ENCODE measurements around the gene HOXD10.

Gene HOXD10

DNA sequence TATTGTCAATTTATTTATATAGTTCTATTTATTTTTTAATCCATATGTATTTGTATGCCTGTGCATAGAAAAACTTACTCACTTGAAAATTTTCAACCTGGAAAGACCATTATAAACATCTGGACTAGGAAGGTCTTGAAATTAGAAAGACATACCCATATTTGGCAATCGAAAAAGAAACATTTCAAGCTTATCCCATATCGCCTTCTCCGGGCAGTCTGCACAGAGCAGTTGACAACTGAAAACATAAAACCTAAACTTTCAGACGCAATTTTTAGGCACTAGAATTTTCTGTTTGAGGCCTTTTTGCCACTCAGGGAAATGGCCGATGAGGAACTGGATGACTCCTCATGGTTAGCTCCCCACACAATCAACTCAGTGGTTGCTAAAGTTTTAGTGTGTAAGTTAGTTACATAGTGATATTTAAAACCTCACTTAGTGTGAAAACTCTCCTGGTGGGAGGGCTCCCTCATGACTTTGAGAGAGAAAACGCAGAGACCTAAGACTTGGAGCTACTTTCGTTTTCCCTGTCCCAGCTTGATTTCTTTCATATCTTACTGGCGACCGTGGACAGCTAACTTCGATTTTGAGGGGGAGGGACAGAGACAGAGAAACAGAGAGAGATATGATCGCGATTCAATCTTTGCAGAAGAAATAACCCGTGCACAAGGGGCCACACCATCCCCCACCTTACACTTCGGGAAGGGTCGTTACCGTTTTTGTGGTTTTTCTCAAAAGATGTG lies 20.2 kb upstream of the HOXD10 start:
- no peak for DNase-seq

DNA sequence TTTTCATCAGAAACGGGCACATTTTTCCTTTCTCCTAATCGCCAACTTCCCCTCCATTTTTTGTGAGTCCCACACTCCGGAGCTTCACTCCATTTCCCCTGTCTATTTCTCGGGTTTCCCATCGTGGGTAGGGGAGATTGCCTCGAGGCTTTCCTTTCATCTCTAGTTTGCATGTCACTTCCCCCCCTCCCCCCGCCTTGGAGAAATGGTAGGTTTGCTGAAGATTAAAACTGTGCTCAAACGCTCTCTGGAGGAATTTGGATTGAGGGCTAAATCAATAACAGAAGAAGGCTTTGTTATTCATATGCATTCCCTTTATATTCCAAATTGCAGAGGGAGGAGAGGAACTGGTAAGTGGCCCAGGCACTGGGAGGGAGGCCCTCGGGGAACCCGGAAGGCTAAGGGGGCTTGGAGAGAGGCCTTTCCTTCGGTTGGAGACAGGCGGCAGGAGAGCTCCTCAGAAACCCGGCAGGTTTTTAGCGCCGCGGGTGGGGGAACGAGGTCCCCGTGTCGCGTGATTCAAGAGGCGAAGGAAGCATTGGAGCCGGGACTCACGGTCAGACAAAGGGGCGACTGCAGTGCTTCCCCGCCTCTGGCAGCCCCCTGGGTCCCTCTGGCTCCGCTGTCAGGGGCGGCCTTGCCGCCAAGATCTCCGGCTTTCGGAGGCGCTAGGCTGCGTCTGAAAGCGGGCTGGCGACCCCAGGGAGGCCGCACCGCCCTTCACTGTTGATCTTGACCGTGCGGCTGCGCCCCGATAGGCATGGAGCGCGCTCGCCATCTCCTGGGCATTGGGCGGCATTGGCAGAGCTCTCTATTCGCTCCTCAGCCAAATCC lies 19.4 kb upstream of the HOXD10 start:
- DNase-seq: peak; percentile 55

DNA sequence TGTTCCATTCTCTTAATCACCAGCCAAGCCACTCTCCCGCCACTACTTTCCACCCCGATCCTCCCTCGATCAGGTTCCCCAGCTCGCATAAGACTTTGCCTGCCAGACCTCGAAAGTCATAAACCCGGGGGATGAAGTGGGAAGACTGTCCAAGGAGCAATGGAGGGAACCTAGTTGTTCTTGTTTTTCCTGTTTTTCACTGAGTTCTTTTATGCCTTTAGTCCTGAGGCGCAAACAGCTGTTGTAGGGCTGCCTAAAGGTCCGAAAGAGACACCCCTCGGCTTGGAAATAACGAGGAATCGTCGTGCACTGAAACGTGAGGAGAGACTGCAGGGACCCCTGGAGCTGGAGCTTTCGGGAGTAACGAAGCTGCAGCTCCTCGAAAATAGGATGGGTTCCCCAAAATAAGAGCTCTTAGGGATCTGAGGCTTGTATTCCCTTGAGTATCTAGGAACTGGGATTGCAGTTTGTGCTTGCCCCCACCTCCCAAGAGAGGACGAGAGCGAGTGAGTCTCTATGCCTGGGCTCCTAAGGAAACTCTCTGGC lies 18.7 kb upstream of the HOXD10 start:
- DNase-seq: no peak

DNA sequence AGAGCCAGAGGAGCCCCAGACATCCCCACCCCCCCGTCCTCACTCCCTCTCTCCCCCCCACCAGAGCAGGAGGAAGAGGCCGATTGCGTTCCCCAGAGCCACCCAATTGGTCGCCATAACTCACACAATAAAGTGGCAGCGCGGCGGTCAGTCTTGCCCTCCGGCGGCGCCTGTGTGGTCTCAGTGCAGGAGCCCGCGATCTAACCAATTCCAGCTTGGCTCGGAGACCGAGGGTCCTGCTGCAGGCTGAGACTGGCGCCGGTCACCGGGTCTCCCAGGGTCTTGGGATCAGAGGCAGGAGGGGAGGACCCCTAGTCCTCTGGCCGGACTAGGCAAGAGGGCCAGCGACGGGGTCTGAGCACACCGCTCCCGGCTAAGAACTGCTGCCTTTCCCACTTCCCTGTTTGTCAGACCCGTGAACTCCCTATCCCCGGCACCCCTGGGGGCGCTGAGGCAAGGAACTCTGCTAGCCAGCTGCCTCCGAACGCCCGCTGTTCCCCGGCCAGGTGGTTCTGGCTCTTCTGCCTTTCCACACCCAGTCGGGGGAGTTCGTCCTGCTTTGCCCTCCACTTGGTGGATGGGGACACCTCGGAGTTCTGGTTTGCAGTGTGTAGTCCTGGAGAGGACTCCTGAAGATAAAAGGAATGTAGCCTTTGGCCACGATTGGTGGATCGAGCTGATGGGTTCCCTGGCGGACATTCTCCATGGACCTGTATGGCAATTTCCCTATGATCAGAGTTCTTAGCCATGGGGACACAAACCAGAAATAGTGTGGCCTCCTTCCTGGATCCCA lies 18.0 kb upstream of the HOXD10 start:
- no peak for DNase-seq

DNA sequence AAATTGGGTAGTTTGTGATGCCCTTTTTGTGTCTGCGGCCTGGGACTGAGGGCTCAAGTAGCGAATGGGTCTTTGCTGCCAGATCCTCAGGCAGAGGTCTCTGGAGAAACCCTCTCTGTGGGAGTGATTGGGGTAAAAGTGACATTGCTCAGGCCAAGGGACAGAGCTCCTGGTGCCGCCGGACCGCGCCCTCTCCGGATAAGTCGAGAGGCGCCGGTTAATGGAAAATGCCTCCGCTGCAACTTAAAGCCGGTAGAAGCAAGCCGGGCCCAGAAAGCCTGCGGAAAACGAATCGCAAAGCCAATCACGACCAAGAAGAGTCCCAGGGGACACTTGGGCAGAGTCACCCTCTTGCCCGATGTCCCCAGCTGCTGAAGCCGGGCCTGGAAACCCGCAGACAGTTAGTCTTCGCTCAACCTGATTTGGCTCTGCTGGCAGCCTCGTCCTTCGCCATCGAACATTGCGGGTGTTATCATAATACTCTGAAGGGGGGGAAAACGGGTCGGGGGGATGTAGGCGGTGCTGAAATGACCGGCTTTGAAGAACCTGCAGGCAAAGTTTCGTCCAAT lies 17.3 kb upstream of the HOXD10 start:
- DNase-seq: no peak

DNA sequence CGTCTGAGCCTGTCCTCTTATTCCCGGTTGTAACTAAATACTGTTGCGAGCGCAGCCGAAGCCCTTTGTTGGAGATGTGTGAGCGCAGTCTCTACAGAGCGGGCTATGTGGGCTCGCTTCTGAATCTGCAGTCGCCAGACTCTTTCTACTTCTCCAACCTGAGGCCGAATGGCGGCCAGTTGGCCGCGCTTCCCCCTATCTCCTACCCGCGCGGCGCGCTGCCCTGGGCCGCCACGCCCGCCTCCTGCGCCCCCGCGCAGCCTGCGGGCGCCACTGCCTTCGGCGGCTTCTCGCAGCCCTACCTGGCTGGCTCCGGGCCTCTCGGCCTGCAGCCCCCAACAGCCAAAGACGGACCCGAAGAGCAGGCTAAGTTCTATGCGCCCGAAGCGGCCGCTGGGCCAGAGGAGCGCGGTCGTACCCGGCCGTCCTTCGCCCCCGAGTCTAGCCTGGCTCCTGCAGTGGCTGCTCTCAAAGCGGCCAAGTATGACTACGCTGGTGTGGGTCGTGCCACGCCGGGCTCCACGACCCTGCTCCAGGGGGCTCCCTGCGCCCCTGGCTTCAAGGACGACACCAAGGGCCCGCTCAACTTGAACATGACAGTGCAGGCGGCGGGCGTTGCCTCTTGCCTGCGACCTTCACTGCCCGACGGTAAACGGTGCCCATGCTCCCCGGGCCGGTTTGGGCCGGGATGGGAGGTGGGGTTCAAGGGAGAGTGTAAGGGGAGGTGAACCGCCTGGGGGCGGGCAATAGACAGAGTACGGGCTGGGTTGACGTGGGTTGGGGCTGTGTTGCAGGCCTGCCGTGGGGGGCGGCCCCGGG lies 16.6 kb upstream of the HOXD10 start, which contains the start of gene HOXD12:
Gene HOXD12, plus strand, starts transcription at position 68 of the 819 bp plus-strand sequence. Its CDS starts 7 bp downstream, at position 75.
- no peak for DNase-seq

DNA sequence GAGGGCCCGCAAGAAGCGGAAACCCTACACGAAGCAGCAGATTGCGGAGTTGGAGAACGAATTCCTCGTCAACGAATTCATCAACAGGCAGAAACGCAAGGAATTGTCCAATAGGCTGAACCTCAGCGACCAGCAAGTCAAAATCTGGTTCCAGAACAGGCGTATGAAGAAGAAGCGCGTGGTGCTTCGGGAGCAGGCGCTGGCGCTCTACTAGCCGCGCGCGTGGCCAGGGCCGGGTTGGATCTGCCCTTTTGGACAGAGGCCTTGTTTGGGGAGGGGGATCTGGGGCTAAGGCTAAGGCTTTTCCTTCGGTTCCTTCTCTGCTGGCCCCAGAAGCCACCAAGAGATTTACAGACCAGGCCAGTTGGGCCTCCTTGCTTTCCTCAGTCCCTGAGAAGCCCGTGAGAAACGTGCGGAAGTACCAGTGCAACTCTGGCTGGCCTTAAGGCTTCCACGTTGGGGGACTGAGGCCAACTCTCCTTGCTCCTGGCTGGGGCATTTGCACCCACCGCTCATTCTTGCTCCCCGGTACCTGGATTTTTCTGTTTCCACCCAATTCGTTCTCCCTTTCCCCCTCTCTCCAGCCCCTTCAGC lies 15.9 kb upstream of the HOXD10 start:
- DNase-seq: no peak

DNA sequence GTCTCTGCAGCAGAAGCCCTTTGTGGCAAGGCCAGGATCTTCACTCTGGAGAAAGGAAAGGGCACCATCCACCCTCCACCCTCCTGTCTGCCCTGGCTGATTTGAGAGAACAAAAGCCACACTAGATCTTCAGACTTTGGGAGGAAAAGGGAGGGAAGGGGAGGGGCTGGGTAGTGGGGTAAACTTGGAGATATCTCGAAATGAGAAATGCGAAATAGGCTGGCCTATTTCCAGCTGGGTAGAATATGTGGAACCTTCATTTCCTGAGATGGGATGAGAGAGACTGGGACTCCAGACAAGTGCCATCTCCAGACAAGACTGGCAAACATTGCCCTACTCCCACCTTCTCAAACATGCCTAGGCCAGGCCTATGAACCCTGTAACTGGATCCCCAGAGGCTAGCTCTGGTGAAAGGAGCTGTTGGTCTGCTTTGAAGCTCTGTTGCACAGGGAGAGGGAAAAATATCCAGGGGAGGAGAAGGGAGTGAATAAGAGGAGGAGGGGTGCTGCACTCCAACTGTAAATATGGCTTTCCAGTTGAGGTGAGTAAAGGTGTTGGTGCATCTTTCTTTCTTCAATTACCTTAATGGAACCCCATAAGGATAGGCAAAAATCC lies 15.3 kb upstream of the HOXD10 start:
- no peak for DNase-seq

DNA sequence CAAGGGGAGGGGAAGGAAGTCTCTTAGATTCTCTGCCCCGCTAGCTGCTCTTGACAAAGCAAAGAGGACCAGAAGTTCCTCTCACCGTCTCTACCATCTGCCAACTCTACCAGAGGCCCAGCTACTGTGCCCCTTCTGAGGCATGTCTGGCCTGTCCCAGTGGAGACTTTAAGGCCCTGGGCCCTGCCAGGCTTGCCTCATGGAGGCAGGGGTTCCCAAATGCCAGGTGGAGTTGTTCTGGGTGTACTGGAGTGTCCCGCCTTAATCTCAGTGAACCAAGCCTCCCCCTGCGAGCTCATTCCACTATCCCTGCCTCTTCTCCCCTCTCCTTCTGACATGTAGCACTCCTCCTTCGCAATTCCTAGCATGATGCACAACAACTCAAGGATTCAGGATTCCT lies 14.7 kb upstream of the HOXD10 start:
- DNase-seq: no peak

DNA sequence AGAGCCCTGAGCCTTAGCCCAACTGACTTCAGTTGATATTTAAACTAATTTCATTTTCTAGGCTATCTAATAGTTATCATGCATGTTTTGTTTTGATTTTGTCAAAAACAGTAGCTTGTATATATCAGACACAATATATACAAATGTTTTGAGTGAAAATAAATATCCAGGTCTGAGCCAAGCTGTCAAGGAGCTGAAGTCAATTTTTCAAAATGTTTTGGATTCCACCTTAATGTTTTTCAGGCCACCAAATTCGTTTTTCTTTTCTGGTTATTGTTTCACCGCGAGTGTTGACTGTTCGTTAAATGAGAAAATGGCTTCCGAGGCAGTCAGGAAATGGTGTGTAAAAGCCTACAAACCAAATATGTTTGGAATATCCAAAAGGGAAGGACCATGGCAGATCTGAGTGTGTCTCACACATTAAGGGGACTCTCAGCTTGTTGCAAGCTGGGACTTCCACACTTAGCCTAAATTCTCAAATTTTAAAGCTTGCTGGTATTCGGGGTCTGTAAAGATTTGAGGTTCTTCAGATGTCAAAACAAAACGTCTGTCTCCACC lies 14.2 kb upstream of the HOXD10 start:
- no peak for DNase-seq

DNA sequence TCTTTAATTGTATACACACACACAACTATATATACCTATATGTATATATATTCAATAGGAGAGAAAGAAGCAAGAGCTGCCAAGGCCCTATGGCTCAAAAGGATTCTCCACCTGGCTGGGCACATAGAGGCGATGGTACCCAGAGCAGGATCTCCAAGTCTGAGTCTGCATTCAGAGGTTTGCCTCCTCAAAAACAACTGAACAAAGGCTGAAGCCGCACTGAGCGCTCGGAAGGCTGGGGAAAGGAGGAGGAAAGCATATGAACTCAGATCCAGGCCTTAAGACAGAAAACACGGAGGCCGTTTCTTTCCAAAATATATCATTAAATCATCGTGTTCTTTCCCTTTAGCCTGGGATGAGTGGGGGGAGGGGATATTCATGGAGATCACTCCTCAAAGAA lies 13.4 kb upstream of the HOXD10 start:
- DNase-seq: no peak

DNA sequence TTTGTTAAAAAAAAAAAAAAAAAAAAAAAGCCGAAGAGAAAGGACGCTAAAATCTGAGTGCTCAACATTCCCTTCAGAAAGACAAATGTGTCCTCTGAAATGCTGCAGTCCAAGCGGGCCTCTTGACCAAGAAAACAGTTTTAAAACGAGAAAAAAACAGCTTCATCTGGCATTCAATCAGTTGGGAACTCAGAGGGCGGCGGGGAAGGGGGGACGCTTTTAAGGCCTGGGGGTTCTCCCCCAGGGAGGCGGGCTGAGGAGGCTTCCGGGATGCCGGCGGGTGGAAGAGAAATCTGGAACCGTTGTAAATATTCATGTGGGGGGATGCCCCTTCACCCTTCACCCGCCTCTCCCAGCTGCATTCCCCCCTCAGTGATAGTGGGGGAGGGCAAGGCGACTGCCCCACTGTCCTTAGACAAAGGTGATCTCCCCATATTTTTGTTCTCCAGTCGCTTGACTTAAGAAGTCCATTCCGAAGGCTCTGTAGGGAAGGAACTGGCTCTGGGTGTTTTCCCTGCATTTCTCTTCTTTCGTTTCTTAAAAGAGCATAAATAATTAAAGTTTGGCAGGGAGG lies 12.7 kb upstream of the HOXD10 start:
- DNase-seq: no peak

DNA sequence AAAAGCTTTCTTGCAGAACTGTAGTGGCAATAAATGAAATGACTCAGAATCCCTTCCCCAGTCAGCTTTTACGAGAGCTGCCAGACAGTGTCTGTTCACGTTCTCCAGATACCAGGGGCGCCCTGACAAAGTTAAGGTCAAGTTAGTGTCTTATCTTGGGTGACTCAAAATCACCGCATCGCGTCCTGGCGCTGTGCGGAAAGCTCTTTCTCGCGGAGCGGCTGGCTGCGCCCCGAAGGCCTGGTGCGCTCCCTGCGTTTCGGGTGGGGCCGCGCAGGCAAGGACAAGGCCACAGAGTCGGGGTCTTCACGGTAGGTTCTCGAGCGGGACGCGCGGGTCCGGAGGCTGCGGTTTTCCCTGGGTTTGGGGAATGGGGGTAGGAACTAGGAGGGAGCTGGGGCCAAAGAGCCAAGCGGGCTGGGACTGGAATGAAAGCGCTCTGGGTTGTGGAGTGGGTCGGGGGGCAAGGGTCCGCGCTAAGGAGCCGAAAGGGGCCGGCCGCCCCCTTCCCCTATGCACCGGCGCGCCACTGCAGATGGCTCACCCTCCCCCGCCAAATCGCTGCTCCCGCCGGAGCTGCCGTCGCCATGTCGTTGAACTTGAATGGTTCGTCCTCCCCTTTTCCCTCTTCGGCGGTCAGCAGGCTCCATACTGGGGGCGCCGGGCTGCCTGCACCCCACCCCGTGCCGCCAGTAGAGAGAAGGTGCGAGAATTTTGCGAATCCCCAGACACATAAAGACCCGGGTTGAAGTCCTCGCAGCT lies 12.1 kb upstream of the HOXD10 start:
- no peak for DNase-seq

DNA sequence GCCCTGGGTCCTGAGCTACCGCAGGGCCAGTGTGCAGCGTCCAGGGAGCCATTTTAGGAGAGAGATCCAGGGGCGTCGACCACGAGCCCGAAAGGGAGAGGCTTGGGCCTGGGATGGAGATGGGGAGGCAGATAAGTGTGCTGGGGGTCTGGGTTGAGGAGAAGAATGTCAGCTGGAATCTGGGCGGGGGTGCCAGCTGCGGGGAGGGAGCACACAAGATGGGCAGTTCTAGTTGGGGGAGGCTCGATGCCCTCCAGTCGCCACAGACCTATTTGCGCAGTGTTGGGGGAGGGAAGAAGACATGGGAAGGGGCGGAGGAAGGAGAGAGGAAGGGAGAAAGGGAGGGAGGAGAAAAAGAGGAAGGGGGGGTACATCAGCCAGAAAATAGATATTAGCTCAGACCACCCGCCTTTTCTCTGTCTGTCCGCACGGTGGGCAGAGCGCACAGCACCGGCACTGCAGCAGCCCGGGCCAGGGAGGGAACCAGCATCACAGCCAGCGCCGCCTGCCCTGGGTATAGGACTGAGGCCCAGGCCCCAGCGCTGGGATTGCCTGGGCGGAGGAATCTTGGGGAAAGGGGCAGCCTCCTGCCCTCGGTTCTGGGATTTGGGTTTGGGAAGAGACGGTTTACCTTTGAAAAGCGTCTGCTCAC lies 11.4 kb upstream of the HOXD10 start:
- no peak for DNase-seq

DNA sequence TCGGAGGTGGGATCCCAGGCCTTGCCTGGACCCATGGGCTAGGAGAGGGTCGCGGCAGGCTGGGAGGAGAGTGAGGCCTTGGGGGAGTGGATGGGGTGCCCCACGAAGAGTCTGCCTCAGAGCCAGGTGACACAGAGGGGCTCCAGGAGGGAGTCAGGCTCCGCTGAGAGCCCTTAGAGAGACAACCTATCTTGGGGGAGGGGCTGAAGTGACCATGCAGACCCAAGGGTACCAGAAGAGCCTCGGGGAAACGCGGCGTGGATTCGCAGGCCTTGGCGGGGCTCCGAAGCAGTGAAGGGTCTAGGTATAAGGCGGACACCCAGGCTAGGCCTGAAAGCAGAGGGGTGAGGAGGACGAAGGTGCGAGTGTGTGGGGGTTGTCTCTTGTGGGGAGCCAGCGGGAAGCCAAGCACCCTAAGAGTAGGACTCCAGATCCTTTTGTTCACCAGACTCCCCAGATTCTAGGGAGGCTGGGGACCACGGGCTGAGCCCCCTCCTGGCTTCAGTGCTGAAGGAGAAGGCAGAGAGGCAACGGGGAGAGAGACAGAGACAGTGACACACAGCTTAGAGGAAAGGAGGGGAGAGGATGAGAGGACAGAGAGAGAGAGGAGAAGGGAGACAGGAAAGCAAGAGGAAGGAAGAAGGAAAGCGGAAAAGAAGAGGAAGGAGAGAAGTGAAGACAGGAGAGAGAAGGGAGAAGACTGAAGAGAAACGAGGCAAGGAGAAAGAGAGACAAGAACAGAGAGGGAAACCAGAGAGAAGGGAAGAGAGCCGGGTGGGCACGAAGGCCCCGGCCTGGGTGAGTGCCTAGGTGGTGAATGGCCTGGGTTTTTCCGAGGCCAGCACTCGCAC lies 10.6 kb upstream of the HOXD10 start:
- DNase-seq: no peak

DNA sequence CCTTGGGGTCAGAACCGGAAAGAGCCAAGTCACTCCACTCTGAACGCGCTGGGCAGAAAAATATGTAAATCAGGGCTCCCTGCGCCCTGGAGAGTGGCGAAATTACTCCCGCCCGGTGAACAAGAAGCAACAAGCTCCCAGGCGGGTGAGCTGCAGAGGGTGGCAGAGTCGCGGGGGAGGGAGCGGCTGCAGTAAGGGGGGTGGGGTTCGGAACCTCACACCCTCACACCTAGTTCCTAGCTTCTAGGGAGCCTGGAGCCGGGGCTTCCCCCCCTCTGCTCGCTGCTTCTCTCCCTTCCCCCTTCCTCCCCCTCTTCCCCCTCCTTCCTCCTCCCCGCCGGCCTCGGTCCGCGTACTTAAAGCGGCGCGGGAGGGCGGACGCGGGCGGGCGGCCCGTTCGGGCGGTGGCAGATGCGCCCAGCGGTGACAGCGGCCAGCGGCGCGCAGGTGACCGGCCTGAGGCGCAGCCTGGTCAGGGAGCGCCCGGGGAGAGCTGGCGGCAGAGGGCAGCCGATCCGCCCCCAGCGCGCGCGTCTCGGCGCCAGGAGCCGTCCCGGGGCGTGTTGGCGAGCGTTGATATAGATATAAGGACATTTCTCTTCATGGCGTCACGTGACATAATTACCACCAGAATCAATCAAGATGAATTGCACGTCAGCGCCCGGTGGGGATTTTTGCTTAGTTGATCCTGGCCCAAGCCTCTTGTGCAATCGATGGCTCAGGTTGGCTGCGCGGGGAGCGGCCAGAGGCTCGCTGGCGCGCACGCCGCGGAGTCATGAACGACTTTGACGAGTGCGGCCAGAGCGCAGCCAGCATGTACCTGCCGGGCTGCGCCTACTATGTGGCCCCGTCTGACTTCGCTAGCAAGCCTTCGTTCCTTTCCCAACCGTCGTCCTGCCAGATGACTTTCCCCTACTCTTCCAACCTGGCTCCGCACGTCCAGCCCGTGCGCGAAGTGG lies 9.7 kb upstream of the HOXD10 start, which contains the start of gene HOXD11:
Gene HOXD11, plus strand, starts transcription at position 700 of the 959 bp plus-strand sequence. Its CDS starts 76 bp downstream, at position 776.
- no peak for DNase-seq
